GM21367 (cell line): Measurements from ENCODE around the gene NMRK2.
"Not testable (repeated sequence)": the region's sequence is repeated elsewhere in the genome, so short reads cannot be mapped to it uniquely, and the experiment has no call there.

Source experiments
- ATAC-seq: cut with Tn5 transposase; IDR thresholded peaks from one replicate; pipeline ENCODE4 v1.9.1; 2021; ENCODE audit not compliant: unreplicated experiment

Gene NMRK2

DNA sequence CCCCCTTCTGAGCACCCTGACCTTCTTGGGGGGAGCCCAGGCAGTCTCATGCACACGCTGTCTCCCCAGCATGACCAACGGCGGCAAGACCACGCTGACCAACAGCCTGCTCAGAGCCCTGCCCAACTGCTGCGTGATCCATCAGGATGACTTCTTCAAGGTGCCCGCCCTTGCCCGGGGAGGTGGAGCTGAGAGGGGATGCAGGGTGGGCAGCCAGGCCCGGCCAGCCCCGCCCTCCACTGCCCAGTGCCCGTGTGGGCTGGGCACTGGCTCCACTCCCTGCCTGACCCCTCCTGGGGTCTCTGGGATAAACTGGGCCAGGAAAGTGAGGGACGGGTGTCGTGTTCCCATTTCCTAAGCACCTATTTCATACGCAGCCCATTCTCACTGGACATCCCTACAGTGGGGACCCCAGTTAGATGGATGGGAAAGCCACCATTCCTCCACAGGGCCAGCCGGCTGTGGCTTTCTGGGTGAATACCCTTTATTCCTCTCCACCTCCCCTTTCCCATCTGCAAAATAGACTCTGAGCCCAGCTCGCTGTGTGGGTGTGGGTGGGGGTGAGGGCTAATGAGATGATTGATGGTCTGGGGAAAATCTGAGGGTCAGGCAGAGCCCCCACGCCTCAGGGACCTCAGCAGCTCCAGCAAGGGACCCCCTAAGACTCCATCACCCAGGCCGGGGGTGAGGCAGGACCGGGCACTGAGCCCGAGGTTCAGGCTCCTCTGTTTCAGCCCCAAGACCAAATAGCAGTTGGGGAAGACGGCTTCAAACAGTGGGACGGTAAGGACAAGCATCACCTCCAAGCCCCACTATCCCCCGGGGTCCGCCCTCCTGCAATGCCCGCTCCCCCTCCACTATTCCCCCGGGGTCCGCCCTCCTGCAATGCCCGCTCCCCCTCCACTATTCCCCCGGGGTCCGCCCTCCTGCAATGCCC is 3.9 kb downstream of the NMRK2 start:
- no peak for ATAC-seq

DNA sequence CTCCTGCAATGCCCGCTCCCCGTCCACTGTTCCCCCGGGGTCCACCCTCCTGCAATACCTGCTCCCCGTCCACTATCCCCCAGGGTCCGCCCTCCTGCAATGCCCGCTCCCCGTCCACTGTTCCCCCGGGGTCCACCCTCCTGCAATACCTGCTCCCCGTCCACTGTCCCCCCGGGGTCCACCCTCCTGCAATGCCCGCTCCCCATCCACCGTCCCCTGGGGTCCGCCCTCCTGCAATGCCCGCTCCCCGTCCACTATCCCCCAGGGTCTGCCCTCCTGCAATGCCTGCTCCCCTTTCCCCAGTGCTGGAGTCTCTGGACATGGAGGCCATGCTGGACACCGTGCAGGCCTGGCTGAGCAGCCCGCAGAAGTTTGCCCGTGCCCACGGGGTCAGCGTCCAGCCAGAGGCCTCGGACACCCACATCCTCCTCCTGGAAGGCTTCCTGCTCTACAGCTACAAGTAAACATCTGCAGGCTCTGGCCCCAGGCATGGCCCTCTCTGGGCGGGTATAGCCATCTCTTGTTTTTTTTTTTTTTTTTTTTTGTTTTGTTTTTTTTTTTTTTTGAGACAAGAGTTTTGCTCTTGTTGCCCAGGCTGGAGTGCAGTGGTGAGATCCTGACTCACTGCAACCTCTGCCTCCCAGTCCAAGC is 5.6 kb downstream of the NMRK2 start:
- ATAC-seq, result not testable (repeated sequence)

DNA sequence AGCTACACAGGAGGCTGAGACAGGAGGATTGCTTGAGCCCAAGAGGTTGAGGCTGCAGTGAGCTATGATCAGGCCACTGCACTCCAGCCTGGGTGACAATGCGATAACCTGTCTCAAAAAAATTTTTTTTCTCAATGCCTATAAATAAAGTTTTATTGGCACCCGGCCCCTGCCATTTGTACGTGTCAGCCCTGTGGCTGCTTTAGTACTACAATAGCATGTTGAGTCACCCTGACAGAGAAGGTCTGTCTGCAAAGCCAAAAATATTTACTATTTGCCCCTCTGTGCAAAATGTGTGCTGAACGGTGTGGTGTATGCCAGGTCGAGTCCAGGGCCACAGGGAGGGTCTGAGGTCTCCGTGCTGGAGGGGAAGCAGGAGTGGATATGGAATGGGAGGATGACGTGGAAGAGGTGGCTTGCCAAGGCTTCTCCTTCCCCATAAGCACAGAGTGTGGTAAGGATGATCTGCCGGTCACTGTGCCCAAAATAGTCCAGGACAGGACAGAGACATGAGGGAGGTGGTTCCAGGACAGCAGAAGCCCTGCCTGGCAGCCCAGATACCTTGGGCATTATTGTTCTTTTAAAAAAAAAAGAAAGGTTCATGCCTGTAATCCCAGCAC is 10.0 kb downstream of the NMRK2 start:
- no peak for ATAC-seq

DNA sequence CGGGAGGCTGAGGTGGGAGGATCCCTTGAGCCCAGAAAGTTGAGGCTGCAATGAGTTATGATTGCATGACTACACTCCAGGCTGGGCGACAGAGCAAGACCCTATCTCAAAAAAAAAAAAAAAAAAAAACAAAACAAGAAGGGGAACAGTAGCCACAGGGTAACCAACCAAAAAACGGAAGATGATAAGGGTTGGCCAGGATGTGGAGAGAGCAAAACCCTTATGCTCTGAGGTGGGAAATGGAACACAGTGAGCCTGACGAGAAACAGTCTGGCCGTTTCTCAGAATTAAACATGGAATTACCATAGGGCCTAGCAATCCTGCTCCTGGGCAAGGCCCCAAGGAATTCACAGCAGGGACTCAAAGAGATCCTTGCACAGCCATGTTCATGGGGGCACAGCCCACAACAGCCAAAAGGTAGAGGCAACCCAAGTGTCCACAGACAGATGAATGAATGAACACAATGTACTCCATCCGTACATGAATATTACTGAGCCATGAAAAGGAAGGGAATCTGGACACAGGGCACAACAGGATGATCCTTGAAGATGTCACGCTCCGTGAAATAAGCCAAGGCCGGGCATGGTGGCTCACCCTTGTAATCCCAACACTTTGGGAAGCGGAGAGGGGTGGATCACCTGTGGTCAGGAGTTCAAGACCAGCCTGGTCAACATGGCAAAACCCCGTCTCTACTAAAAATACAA is 11.3 kb downstream of the NMRK2 start:
- no peak for ATAC-seq

DNA sequence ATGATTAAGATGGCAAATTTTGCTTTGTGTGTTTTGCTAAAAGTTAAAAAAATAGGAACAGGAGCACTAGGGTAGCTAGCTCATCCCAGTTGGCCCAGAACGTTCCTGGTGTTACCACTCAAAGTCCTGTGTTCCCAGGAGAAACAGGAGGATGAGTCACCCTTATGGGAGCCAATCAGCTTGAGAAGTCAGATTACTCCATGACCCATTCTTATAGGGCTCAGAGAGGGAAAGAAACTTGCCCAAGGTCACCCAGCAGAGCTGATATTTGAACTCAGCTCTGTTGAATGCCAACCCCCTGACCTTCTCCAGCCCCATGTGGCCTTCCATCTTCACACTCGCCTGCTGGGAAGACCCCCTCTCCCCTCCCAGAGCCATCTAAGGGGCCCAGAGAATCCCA is 13.0 kb downstream of the NMRK2 start:
- no peak for ATAC-seq

DNA sequence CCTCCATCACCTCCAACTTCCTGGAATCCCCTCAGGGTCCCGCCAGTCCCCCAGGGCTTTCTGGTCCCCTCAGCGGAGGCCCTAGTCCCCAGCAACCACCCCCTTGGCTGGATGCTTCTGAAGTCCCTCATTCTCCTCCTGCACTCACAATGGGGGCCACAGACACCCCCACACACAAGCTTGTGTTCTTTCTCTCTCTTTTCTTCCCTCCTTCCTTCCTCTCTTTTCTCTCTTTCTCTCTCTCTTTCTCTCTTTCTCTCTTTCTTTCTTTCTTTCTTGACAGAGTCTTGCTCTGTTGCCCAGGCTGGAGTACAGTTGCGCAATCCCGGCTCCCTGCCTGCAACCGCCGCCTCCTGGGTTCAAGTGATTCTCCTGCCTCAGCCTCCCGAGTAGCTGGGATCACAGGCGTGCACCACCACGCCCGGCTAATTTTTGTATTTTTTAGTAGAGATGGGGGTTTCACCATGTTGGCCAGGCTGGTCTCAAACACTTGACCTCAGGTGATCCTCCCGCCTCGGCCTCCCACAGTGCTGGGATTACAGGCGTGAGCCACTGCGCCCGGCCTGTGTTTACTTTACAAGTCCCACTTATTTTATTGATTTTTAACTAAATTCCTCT is 14.6 kb downstream of the NMRK2 start:
- ATAC-seq, result not testable (repeated sequence)

DNA sequence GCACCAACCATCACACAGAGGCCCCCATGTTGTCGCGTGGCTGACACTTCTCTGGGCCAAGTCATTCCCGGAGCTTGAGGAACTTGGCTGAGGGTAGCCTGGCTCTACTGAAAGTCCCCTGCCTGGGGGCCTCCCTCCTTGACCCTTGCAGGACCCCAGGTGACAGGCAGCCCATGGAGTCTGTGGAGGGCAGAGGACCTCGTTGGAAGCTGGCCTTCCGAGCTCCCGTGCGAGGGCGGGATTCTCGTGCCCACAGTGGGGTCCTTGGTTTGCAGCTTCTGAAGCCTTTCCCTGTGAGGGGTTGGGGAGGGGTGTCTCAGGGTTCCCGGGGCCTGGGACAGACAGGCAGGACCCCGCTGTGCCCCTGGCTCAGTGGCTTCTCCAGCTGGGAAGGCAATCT is 16.4 kb downstream of the NMRK2 start:
- no peak for ATAC-seq

DNA sequence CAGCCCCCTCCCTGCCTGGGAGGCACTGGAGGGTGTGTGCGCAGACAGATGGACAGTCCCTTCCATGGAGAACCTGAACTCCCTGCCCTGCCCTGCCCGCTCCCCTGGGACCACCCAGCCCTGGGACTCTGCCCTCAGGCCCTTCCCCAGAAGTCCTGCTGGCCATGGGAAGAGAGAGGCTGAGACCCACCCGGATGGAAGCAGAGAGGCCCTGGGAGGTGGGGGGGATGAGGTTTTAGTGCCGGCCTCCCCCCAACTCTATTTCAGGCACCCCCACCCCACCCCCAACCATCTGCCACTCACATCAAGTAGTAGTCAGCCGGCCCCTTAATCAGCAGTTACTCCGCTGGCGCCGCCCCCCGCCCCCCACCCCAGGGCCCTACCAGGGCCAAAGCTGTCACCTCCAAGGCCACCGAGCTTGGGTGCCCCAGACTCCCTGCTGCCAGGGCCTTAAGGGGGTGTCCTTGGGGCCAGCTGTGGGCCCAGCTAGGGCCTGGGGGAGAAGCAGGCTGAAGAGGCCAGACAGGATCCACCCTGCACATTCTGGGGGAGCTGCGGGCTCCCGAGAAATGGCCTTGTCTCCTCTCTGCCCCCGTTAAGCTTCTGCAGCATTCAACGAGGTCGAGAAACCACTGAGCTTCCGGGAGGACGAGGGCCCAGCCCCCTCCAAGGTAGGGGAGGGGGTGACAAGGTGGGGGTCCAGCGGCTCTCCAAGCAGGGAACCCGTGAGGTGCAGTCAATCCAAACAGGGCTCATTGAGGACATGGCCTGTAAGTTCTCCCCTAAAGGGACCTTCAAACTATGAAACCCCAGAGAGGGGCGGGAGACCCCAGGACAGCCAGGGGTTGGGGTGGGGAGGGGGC is 17.4 kb downstream of the NMRK2 start:
- ATAC-seq, result no peak

DNA sequence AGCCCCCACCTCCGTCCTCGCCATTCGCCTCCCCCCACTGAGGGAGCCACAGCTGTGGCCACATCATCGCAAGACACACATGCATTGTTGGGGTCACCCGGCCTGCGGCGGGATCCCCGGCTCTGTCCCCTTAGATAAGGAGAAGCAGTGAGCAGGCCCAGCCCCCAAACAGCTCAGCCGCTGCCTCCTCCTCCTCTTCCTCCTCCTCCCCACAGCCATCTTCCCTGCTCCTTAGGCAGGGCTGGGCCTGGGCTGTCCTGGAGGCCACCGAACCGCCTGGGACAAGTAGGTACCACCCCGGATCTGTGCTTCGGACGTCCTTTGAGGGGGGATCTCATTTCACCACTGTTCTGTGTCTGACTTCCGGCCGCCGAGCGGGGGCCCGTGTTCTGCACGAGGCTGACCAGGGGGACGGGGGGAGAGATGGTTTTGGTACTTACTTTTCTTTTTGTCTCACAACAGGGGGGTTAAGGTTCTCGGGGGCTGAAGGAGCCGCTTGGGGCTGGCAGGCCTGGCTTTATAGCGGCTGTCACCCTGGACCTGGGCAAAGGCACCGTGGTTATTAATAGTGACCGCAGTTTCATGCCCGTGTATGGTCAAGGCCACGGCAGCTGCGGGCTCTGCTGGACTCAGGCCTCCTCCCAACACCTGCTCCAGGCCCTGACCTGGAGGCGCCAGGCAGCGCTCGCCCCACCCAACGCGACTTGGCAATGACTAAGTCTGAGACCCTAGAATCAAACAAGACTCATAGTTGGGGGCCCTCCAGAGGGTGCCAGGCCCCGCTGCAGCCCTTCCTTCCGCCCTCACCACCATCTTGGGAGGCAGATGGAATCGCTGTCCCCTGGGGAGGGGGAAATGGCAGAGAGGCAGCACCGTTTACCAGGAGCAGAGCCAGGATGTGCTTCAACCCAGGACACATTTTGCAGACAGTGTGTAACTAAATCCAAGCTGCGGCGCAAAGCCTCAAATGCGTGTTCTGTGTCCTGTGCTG is 18.3 kb downstream of the NMRK2 start:
- ATAC-seq, result no peak

DNA sequence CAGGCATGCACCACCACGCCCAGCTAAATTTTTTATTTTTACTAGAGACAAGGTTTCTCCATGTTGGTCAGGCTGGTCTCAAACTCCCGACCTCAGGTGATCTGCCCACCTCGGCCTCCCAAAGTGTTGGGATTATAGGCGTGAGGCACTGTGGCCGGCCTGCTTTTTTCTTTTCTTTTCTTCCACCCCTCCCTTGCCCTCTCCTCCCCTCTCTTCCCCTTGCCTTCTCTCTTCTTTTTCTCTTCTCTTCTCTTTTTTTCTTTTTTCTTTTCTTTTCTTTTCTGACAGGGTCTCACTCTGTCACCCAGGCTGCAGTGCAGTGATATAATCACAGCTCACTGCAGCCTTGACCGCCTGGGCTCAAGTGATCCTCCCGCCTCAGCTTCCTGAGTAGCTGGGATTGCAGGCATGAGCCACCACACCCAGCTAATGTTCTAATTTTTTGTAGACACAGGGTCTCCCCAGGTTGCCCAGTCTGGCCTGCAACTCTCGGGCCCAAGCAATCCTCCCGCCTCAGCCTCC is 19.9 kb downstream of the NMRK2 start:
- not testable (repeated sequence) for ATAC-seq

DNA sequence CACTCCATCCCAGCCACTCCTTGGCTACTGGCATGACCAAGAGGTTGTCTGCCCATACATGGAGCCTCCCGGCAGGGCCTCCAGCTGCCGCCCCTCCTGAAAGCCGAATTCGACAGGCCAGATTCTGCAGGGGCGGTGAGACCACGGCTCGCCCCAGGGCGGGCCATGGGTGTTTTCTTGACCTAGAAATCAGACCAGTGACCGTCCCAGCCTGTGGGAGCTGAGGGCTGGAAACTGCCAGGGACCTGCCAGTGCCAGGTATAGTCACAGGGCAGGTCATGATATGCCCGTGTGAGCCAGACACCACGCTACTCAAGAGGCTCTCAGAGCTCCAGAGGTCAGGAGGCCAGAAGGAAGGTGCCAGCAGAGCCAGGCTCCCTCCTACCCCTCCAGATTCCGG is 21.2 kb downstream of the NMRK2 start:
- no peak for ATAC-seq

DNA sequence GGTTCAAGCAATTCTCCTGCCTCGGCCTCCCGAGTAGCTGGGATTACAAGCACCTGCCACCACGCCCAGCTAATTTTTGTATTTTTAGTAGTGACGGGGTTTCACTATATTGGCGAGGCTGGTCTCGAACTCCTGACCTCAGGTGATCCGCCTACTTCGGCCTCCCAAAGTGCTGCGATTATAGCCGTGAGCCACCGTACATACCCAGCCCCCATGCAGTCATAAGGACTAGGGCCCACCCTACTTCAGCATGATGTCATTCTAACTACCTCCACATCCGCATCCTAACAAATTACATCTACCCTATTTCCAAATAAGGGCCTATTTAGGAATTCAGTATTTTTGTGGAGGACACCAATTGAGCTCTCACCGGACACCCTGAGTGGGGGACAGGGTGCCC is 22.4 kb downstream of the NMRK2 start:
- ATAC-seq, result not testable (repeated sequence)

DNA sequence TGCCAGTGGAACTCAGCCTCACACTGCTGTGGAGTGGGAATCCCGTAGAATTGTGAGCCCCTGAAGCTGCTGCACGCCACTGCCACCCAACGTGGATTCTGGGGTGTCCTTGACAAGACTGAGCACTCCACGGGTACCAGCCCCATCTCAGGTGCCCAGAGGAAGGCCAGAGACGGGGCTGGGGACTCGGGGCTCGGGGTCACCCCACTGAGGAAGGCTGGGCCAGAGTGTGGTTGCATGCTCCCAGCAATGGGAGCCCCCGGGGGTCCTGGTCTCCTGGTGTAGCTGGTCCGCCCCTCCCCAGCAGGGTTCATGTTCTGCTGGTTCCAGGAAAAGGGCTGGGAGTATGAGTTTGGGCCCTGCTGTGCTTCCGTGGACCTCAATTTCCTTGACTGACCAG is 22.8 kb downstream of the NMRK2 start:
- ATAC-seq, result no peak

DNA sequence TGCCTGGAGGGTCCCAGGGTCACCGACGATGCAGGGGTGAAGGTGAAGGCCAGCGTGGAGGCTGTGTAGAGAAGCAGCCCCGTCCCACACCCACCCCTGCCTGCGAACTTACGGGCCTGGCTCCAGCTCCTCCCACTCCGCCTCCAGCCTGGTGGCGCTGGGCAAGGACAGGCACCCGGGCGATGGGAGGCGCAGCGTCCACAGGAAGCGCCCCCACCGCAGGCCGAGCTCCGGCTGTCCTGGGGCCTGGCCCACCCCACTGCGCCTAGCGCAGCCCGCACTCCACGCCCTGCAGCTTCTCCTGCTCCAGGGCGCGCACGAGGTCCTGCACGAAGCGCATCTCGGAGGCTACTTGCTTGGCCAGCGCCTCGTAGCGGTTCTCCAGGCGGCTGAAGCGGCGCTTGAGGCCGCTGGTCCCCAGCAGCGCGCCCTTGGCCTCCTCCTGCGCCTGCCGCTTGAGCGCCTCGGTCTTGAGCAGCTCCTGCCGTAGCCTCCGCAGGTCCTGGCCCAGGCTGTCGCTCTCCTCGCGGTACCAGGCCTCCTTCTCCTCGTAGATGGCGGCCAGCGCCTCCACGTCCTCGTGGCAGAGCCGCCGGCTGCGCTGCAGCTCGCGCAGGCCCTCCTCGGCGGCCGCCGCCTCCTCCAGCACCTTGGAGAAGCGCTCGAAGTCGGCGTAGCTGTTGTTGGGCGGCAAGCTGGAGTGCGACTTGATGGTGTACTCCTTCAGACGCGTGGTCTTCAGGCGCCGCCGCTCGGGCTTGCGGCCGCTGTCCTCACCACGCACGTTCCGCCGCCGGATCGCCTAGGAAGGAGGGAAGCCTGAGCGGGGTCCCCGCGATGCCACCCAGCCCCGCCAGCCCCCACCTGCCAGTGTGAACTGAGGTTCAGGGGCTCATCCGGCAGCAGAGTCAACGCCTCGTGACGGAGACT is 26.2 kb downstream of the NMRK2 start:
- ATAC-seq, result no peak

DNA sequence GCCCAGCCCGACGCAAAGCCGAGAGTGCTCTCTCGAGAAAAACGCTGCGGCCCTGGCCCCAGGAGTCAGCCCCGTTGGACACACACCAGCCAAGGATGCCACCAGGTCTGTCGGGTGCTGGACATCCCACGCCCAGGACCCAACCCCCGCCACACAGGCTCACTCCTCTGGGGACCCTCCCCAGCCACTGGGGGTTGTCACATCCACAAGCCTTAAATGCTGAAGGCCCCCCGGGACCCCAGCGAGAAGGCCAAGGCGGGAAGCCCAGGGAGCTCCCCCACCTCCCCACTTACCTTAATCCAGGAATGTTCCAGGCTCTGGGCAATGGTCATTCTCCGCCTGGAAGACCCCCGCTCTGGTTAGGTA is 26.9 kb downstream of the NMRK2 start:
- no peak for ATAC-seq

DNA sequence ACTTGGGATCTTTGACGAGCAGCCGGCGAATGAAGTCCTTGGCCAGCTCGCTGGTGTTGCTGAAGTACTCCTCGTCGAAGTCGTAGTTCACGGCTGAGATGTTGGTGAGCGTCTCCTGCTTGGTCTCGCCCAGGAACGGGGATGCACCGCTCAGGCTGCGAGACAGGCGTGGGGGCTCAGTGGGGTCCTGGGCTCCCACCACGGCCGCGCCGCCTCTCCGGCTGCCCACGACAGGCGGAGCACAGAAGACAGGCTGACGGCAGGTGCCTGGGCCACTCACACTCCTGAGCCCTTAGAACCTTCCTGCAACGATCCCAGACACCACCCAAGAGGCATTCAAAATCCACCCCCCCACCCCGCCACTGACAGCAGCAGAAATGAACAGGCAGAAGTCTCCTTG is 28.1 kb downstream of the NMRK2 start:
- ATAC-seq, result no peak

DNA sequence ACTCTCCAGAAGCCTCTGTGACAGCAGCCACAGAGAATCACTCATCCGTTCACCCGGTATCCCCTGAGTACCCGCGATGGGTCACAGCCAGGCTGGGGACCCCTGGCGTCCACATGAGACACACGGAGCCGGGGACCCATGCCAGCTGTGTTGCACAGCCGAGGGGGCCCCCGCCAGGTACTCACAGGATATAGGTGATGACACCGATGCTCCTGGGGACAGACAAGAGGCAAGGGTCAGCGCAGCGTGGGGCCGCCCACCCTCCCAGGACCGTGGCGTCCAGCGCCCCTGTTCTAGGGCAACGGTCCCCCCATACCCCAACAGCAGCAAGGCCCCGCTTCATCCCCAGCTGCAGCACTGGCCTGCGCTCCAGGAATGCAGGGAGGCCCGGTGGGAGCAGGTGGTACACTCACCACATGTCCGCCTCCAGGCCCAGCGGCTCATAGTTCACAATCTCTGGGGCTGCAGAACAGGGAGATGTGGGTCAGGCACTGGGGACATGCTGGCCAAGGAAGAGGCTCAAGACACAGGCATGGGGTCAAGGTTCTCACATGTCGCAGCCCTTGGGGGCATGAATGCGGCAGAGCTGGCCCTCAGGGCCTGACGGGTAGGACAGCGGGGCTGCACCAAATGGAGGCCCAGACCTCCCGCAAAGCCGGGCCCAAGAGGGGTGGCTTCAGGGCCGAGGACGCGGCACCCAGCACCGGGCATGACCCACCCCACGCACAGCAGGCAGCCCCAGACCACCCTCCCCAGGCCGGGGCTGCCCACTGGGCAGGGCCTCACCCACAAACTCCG is 30.8 kb downstream of the NMRK2 start:
- ATAC-seq, result no peak
